GM21423 (cell line): ENCODE data around the gene LIPT2.
"Not testable (repeated sequence)": the region's sequence is repeated elsewhere in the genome, so short reads cannot be mapped to it uniquely, and the experiment has no call there.

Experiments used
- ATAC-seq: cut with Tn5 transposase; IDR thresholded peaks from one replicate; pipeline ENCODE4 v1.9.1; 2021; ENCODE audit warnings: mild to moderate bottlenecking, moderate library complexity; ENCODE audit not compliant: unreplicated experiment

The LIPT2 gene

DNA sequence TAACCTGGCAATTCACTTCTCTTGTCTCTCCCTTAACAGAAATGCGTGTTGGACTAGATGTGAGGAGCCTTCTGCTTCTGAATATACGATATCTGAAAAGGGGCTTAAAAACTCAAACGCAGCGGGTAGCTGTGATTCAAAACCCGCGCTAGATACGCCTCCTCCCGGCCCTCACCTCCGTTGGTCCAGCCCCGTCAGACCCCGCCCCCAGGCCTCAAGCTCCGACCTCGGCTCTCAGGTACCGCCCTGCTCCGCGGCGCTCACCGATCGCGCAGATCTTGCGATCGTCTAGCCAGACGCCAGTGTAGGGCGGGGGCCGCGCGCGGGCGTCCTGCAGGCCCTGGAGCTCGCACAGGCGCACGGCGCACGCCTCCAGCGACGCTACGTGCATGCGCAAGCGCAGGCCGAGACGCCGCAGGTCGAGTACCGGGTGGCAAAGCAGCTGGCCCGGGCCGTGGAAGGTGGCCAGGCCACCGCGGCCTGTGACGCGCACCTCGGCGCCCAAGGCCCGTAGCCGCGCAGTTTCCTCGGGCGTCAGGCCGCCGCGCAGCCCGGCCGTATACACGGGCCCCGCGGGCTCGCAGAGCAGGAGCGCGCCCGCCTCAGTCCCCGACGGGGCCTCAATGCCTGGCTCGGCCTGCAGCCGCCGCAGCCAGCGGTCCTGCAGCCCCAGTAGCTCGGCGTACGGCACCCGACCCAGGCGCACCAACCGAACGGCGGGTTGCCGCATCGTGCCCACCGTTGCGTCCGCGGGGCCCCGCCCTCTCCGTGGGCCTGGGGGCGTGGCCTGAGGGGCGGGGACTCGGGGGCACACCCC is at the start of gene LIPT2:
Gene LIPT2, minus strand, starts transcription at position 751 of the 817 bp plus-strand sequence. Its CDS starts 21 bp downstream, at position 730.
- ATAC-seq = peak; percentile 96

DNA sequence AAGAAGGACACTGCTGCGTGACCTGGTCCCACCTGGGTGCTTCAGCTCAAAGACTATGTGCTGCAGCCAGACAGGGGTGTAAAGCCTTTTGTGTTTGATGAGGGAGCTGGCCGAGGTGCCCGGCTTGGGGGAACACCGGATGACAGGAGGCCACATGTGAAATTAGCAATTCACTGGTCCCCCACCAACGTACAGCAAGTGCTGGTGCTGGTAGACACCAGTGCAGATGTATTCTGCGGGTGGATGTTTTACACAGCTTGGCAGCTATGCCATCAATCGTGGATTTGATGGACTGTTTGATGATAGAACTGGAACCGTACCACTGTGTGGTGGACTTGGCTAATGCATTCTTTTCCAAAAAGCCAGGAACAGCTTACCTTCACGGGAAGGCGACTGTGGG is 47.9 kb upstream of the LIPT2 start:
- ATAC-seq = no peak

DNA sequence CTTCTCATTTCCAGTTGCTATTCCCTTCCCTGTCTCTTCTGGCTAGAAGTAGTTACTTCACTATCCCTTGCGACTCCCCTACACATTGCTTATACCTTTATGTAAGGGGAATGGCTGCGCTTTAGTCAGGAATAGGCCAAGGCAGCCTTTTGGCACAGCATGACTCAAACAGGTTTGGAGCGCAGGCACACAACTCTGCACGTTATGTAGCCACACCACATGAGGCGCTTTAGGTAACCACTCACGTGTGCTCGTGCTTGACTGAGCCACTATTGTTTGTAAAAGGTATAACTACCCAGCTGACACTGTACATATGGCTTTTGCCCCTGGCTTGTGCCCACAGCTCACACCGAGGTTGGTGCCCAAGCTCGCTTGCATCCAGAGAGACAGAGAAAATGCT is 46.7 kb upstream of the LIPT2 start:
- ATAC-seq = no peak

DNA sequence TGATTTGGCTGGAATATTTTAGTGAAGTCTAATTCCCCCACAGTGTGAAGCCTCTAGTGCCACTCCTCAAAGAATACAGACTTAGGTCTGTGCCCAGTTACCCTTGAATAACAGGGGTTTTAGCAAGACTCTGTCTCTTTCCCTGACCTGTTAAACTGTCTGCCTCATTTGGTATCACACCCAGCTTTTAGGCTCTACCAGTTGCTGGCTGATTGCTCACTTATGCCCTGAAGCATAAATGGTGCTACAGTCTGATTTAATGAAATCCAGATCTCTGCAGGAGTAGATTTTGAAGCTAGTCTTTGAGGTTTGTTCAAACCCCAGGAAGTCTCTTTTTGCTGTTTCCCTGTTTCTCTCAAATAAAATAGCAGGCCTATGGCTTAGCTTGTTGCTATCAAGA is 45.2 kb upstream of the LIPT2 start:
- ATAC-seq = no peak

DNA sequence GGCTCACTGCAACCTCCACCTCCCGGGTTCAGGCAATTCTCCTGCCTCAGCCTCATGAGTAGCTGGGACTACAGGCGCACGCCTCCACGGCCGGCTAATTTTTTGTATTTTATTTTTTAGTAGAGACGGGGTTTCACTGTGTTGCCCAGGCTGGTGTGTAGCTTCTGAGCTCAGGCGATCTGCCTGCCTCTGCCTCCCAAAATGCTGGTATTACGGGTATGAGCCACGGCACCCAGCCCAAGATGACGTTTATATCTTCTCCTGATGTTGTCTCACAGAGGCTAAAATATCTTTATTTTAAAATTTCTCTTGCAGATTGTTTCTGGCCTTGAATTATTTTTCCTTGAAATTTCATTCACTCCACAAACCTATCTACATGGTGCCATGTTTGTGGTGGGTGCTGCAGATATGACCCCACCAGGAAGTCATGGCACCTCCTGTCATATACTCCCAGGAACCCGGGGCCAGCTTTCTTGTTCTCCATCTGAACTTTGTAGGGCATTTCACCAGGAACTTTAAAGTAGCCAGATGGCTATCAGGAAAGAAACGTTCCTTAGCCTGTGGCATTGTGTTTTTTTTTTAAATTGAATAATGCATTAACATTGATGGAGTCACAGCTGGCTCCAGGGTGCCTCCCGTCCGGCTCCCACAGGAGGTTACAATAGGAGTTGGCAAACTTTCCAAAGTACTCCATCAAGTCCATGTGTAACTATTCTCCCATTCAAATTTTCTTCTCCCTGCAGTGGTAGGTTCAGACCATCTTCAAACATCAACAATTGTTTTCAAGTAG is 42.0 kb upstream of the LIPT2 start:
- no peak for ATAC-seq

DNA sequence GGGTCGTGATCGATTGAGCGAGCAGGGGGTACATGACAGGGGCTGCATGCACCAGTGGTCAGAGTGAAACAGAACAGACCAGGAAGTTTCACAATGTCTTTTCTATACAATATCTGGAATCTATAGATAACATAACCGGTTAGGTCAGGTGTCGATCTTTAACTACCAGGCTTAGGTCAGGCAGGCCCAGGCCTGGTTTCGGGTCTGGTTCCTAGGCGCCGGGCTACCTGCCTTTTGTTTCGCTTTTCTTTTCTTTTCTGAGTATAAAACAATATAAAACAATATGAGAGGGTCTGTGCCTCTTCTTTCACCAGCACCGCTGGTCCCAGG is 41.4 kb upstream of the LIPT2 start:
- not testable (repeated sequence) for ATAC-seq

GRCh38 chr11:74534216-74534945 is 40.9 kb upstream of the LIPT2 start:
- no peak for ATAC-seq

- no peak for ATAC-seq
Measured at GRCh38 chr11:74533421-74533820, 39.9 kb upstream of the LIPT2 start.

DNA sequence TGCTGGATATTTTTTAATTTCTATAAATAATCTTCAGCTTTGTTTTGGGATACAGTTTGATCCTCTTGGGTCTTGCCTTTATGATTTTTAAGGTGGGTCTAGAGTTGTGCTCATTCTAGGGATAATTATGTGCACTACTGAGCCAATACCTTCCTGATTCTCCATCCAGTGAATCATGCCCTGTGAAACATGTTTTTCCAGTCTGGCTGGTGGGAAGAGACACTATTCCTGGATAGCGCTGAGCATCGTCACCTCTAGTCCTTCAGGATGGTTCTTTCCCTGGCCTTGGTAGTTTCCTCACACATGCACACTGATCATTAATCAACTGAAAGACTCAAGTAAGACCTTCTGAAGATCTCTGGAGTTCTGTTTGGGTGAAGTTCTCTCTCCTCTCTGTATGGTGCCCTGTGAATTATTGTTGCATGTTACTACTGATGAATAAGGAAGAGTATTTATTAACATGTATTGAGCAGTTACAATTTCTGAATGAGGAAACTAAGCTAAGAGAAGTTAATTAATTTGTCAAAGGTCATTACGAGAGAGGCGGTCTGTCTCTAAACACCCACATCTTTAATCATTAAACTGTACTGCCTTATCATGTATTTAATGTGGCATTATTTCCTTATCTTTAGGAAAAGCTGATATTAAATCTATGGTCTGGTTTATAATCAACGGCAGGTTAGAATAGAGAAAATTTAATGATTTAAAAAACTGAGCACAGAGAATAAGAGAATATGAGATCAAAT is 39.1 kb upstream of the LIPT2 start:
- ATAC-seq = no peak

GRCh38 chr11:74524978-74525377 is 31.5 kb upstream of the LIPT2 start:
- no peak for ATAC-seq

- no peak for ATAC-seq
Measured at GRCh38 chr11:74524501-74524900, 31.0 kb upstream of the LIPT2 start.

GRCh38 chr11:74522776-74523175 is 29.3 kb upstream of the LIPT2 start:
- ATAC-seq = no peak

DNA sequence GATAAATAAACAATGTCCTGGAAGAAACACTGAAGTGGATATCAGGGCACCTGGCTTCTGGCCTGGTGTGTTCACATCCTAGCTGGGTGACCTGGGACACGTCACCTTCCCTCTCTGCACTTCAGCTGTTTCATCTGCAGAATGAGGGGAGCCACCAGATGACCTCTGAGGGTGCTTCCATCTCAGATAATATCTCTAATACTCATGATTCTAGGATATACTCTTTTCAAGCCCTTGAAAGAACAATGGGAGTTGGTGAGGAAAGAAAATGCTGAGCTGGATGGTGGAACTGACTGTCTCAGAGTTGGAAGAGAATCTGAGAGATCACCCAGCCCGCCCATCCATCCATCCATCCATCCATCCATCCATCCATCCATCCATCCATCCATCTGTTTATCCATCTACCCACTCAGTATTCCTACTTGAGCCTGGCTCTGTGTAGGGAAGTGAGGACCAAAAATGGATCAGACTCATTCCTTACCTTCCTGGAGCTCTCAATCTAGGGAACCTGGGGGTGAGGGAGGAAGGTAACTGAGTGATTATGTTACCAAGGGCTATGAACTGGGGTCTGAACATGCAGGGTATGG is 28.2 kb upstream of the LIPT2 start:
- ATAC-seq = no peak

- ATAC-seq = no peak
Measured at GRCh38 chr11:74520927-74521665, 27.6 kb upstream of the LIPT2 start.

DNA sequence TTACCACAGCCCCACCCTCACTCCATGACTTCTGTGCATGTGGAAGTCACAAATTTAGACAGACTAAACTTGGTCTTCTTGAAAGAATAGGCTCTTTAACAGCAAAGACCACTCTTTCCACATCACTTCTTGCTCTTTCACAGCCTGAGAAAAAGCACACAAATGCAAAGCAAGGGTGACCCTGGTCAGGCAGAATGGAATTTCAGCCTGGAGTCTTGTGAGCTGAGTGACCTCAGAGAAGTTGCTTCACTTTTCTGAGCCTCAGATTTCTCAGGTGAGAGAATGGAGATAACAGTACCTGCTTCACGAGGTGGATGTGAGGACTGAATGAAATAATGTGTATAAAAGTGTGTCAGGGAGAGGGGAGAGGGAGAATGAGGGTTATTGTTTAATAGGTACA is 26.8 kb upstream of the LIPT2 start:
- no peak for ATAC-seq

- no peak for ATAC-seq
Measured at GRCh38 chr11:74519710-74520109, 26.2 kb upstream of the LIPT2 start.

DNA sequence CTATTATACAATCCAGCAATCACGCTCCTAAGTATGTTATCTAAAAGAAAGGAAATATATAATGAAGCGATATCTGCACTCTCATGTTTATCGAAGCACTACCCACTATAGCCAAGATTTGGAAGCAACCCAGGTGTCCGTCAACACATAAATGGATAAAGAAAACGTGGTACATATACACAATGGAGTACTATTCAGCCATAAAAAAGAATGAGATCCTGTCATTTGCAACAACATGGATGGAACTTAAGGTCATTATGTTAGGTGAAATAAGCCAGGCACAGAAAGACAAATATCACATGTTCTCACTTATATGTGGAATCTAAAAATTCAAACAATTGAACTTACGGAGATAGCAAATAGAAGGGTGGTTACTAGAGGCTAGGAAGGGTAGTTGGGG is 24.1 kb upstream of the LIPT2 start:
- ATAC-seq = not testable (repeated sequence)

DNA sequence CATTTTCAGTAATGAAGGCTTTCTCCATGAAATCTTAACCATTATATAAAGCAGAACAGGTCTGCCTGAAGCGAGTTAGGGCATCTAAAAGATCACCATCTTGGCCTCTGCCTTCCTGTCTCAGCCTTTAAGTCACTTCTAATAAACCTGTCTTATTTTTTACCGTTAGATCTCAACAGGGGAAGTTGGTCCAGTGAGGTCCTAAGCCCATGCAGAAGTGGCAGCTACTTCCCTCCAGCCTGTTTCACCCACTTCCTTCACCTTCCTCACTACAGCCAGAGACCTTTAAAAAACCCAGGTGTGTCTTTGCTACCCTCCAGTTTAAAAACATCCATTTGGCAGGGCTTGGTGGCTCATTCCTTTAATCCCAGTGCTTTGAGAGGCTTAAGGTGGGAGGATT is 14.1 kb upstream of the LIPT2 start:
- ATAC-seq = no peak

- no peak for ATAC-seq
Measured at GRCh38 chr11:74506823-74507222, 13.3 kb upstream of the LIPT2 start.

- ATAC-seq = no peak
Measured at GRCh38 chr11:74505911-74506310, 12.4 kb upstream of the LIPT2 start.
